CD14-positive monocyte (primary cell): ENCODE results near the gene INO80D. TPM values are rescaled to one million over a fixed set of nuclear protein-coding genes. Genes with fewer than 3 reads are reported as not detected.

Source experiments
- DNase-seq, 3 donors: peaks; one replicate each; pipeline ENCODE4 v3.0.0-alpha.2; 2011 to 2022
- H2AFZ ChIP-seq: 2 replicates; pipeline ENCODE4 v1.6.0; 2012; ENCODE audit warnings: mild to moderate bottlenecking, low read depth, low read length, inconsistent platforms; ENCODE audit not compliant: insufficient read depth, poor library complexity, severe bottlenecking
- H3K27ac ChIP-seq, 2 donors: 1 replicate in 1 of 2; 2 replicates in 1 of 2; pipeline ENCODE4 v1.5.1; 2012 to 2013; ENCODE audit warnings: low read length in 2 of 2, control low read depth in 1 of 2, inconsistent platforms in 1 of 2, low read depth in 1 of 2, mild to moderate bottlenecking in 1 of 2
- H3K27me3 ChIP-seq, 2 donors: one replicate each; pipeline versions ENCODE4 v1.6.0 to v1.6.1; 2011 to 2013; ENCODE audit warnings: low read length in 2 of 2; ENCODE audit not compliant: control insufficient read depth in 2 of 2, insufficient read depth in 2 of 2
- H3K36me3 ChIP-seq, 2 donors: replicated peaks in 1 of 2; 1 replicate in 1 of 2; 2 replicates in 1 of 2; pipeline versions ENCODE4 v1.5.1 to v1.6.1; 2012 to 2013; ENCODE audit warnings: low read length in 2 of 2, control low read depth in 1 of 2, inconsistent platforms in 1 of 2, mild to moderate bottlenecking in 1 of 2; ENCODE audit not compliant: insufficient read depth in 2 of 2, control insufficient read depth in 1 of 2
- H3K4me1 ChIP-seq, 2 donors: 1 replicate in 1 of 2; 2 replicates in 1 of 2; pipeline versions ENCODE4 v1.5.1 to v1.6.1; 2012 to 2013; ENCODE audit warnings: low read length in 2 of 2, control low read depth in 1 of 2, inconsistent platforms in 1 of 2, mild to moderate bottlenecking in 1 of 2, moderate library complexity in 1 of 2; ENCODE audit not compliant: insufficient read depth in 2 of 2, control insufficient read depth in 1 of 2
- H3K4me2 ChIP-seq: replicated peaks from 2 replicates; pipeline ENCODE3; 2012; ENCODE audit warnings: low read length, moderate library complexity, mild to moderate bottlenecking; ENCODE audit not compliant: poor library complexity, severe bottlenecking; ENCODE audit errors: extremely low read depth
- H3K4me3 ChIP-seq, 3 experiments: fragments of 200-600 bp in 1 of 3; sonication (generic) in 1 of 3; replicated peaks in 1 of 3; 1 replicate in 2 of 3; 2 replicates in 1 of 3; pipeline ENCODE4 v1.5.1; 2011 to 2013; ENCODE audit warnings: low read length in 3 of 3, mild to moderate bottlenecking in 3 of 3, control low read depth in 2 of 3, low read depth in 2 of 3, inconsistent platforms in 1 of 3, moderate library complexity in 1 of 3
- H3K79me2 ChIP-seq: 2 replicates; pipeline ENCODE4 v1.6.0; 2012; ENCODE audit warnings: mild to moderate bottlenecking, control low read depth, inconsistent platforms, low read length, moderate library complexity; ENCODE audit not compliant: insufficient read depth
- H3K9ac ChIP-seq: 2 replicates; pipeline ENCODE4 v1.6.0; 2017; ENCODE audit warnings: low read length, mild to moderate bottlenecking; ENCODE audit not compliant: insufficient read depth, poor library complexity, severe bottlenecking
- H3K9me3 ChIP-seq, 2 donors: replicated peaks in 1 of 2; 1 replicate in 1 of 2; 2 replicates in 1 of 2; pipeline versions ENCODE4 v1.5.1 to v1.6.1; 2012 to 2013; ENCODE audit warnings: low read length in 2 of 2, control low read depth in 1 of 2; ENCODE audit not compliant: control insufficient read depth in 1 of 2, insufficient read depth in 1 of 2
- H4K20me1 ChIP-seq: 2 replicates; pipeline ENCODE4 v1.6.0; 2012; ENCODE audit warnings: mild to moderate bottlenecking, low read length, control low read depth, moderate library complexity; ENCODE audit not compliant: insufficient read depth
- H3K27ac Mint-ChIP-seq, 7 donors: one replicate each; pipeline ENCODE4 v1.8.0; 2020; ENCODE audit warnings: mild to moderate bottlenecking in 7 of 7, mixed read lengths in 7 of 7, moderate library complexity in 6 of 7, inconsistent platforms in 2 of 7
- H3K27me3 Mint-ChIP-seq, 3 donors: one replicate each; pipeline ENCODE4 v1.8.0; 2021 to 2022; ENCODE audit warnings: low read depth in 3 of 3, mild to moderate bottlenecking in 3 of 3, mixed read lengths in 3 of 3, moderate library complexity in 3 of 3, inconsistent platforms in 1 of 3
- H3K36me3 Mint-ChIP-seq, 2 donors: one replicate each; pipeline ENCODE4 v1.8.0; 2020; ENCODE audit warnings: mixed read lengths in 2 of 2, inconsistent platforms in 1 of 2, mild to moderate bottlenecking in 1 of 2
- H3K4me1 Mint-ChIP-seq: one replicate; pipeline ENCODE4 v1.8.0; 2020; ENCODE audit warnings: mild to moderate bottlenecking, mixed read lengths
- H3K4me3 Mint-ChIP-seq, 2 donors: one replicate each; pipeline ENCODE4 v1.8.0; 2020; ENCODE audit warnings: mild to moderate bottlenecking in 2 of 2, mixed read lengths in 2 of 2, moderate library complexity in 1 of 2
- H3K9me3 Mint-ChIP-seq, 7 donors: one replicate each; pipeline ENCODE4 v1.8.0; 2020 to 2022; ENCODE audit warnings: mixed read lengths in 7 of 7, mild to moderate bottlenecking in 6 of 7, moderate library complexity in 6 of 7, inconsistent platforms in 2 of 7
- CTCF ChIP-seq: fragments of 200-600 bp; IDR thresholded peaks from one replicate; pipeline ENCODE4 v1.8.0; 2022; ENCODE audit warnings: antibody characterized with exemption, mild to moderate bottlenecking
- WGBS: methylation state at CpG from one replicate; pipeline ENCODE4 v1.1.5; 2013; ENCODE audit warnings: missing lambda C conversion rate; ENCODE audit not compliant: insufficient coverage; 5-methylcytosine and 5-hydroxymethylcytosine counted together
- intact Hi-C, 2 donors: fragments of 100-400 bp; cut with micrococcal nuclease; formaldehyde crosslinking; loops; one replicate each; pipeline versions ENCODE4 v1.15.0 to v1.15.1; 2023
- polyA plus RNA-seq, 3 donors: library from polyadenylated mRNA; depleted of rRNA in 1 of 3; unstranded in 2 of 3; stranded (reverse) in 1 of 3; fragments of 300-500 nt in 2 of 3; fragments of >200 nt in 1 of 3; fragmentation: Illumina TruSeq in 2 of 3; gene quantifications; 1 replicate in 2 of 3; 2 replicates in 1 of 3; pipeline ENCODE4 v1.2.3, GENCODE V29; 2012 to 2021

The INO80D gene
- polyA plus RNA-seq, 3 donors: 3.8 to 6.1 (median 4.4) TPM

- Histone ChIP-seq H3K4me3 (no peak overlapping the region), H3K27ac (peak overlapping the region in 1 of 2 donors; percentile 70), H4K20me1 (peaks cover 23% of the 10 kb centered on the region), H2AFZ (no peak overlapping the region), H3K4me2 (no peak overlapping the region), H3K9me3 (peaks cover 0 to 4% of the 10 kb centered on the region in 2 donors), H3K27me3 (no peaks in the 10 kb centered on the region), H3K4me1 (peaks cover 5 to 7% of the 10 kb centered on the region in 2 donors), H3K9ac (no peak overlapping the region), H3K36me3 (peaks cover 32 to 74% of the 10 kb centered on the region in 2 donors), H3K79me2 (peaks cover 31% of the 10 kb centered on the region)
- no peak for DNase-seq
- Mint-ChIP-seq H3K36me3 (peaks cover 61 to 96% of the 10 kb centered on the region in 2 donors), H3K27ac (peak overlapping the region in 3 of 7 donors; percentile 21 to 90 (median 35)), H3K9me3 (peaks cover 2 to 21% (median 6%) of the 10 kb centered on the region in 7 donors), H3K27me3 (peaks cover 0 to 1% (median 0%) of the 10 kb centered on the region in 3 donors), H3K4me3 (no peak overlapping the region), H3K4me1 (peaks cover 16% of the 10 kb centered on the region)
- intact Hi-C loops: no loop called here
- WGBS: 100% methylated on average over 6 of the region's 8 CpGs
- TF ChIP-seq CTCF: no peak
These were observed 53.9 kb downstream of the INO80D start for GRCh38 chr2:206031950-206032567.

- H3K4me2 ChIP-seq: no peak overlapping the region
- intact Hi-C loops: no loop called here
- Mint-ChIP-seq H3K27me3 (peaks cover 0 to 1% (median 0%) of the 10 kb centered on the region in 3 donors), H3K4me3 (no peak overlapping the region), H3K27ac (peak overlapping the region; percentile 37 to 90 (median 60)), H3K9me3 (peaks cover 2 to 21% (median 5%) of the 10 kb centered on the region in 7 donors), H3K4me1 (peaks cover 16% of the 10 kb centered on the region), H3K36me3 (peaks cover 56 to 91% of the 10 kb centered on the region in 2 donors)
- WGBS: 92% methylated on average over 6 of the region's 11 CpGs
- peak overlapping the region in 1 of 2 donors; percentile 70 for H3K27ac ChIP-seq
- no peak overlapping the region for H2AFZ ChIP-seq
- peaks cover 0 to 4% of the 10 kb centered on the region in 2 donors for H3K9me3 ChIP-seq
- peaks cover 31% of the 10 kb centered on the region for H3K79me2 ChIP-seq
- no peak overlapping the region for H3K4me3 ChIP-seq
- peaks cover 28 to 70% of the 10 kb centered on the region in 2 donors for H3K36me3 ChIP-seq
- no peak overlapping the region for H3K9ac ChIP-seq
- H3K27me3 ChIP-seq: no peaks in the 10 kb centered on the region
- peak; percentile 3 to 42 (median 14) for DNase-seq
- TF ChIP-seq CTCF: no peak
- peaks cover 5 to 7% of the 10 kb centered on the region in 2 donors for H3K4me1 ChIP-seq
- H4K20me1 ChIP-seq: peaks cover 23% of the 10 kb centered on the region
These were observed 54.7 kb downstream of the INO80D start for GRCh38 chr2:206031162-206031784.
